HG03460 (cell line): ENCODE data around the gene ACSL5.
"Not testable (repeated sequence)": the region's sequence is repeated elsewhere in the genome, so short reads cannot be mapped to it uniquely, and the experiment has no call there.

ENCODE experiments used
- ATAC-seq: cut with Tn5 transposase; IDR thresholded peaks from one replicate; pipeline ENCODE4 v1.9.1; 2021; ENCODE audit not compliant: unreplicated experiment

Gene ACSL5

DNA sequence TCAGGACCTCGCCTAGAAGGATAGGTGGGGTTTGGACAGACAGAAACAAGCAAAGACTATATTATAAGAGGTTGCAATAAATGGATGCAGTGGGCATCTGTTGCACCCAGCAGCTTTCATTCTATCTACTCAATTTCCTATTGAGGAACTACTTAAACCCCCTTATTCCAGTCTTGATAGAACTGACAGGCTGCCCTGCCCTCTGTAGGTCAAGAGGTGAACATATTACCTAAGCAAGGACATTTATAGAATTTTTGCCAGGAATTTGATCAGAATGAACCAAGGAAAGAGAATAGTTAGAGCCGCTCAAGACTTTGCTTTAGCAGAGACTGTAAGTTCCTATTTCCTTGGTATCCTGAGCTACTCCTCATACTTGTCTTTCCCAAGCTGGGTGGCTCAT, 82.6 kb downstream of the ACSL5 start:
- ATAC-seq: no peak

GRCh38 chr10:112460366-112460765, 86.5 kb downstream of the ACSL5 start:
- no peak for ATAC-seq

DNA sequence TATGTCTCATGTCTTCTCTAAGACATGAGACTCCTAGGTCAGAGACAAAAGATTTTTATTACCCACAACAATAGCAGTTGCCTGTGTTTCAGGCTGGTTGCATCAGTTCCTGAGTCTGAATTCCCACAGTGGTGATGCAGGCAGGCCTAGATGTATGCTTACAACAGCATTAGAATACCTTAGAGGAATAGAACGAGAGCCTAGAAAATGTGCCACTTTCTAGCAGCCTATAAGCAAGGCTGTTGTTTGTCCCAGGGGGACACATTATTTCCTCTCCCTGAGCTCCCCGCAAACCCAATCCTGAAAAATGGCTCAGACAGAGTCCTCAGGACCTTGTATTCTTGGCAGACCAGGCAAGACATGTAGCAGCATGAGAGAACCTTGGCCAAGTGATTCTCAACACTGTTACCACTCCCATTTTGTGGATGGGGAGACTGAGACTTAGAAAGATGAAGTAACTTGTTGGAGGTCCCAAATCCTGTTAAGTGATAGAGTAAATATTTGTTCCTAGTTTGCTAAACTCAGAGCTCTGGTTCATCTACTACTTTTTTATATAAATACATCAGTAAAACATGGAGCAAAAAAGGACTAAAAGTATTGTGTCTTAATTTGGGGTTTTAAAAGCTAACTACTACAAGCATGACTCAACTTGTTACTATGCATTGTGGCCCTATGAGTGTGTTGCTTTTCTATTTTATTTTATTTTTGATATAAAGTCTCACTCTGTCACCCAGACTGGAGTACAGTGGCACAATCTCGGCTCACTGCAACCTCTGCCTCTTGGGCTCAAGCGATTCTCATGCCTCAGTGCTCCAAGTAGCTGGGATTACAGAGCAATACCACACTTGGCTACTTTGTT, 87.3 kb downstream of the ACSL5 start:
- ATAC-seq: no peak

GRCh38 chr10:112464074-112464473, 90.2 kb downstream of the ACSL5 start:
- not testable (repeated sequence) for ATAC-seq

- no peak for ATAC-seq
Measured at GRCh38 chr10:112465299-112465883, 91.5 kb downstream of the ACSL5 start.

GRCh38 chr10:112466802-112467201, 92.9 kb downstream of the ACSL5 start:
- no peak for ATAC-seq

DNA sequence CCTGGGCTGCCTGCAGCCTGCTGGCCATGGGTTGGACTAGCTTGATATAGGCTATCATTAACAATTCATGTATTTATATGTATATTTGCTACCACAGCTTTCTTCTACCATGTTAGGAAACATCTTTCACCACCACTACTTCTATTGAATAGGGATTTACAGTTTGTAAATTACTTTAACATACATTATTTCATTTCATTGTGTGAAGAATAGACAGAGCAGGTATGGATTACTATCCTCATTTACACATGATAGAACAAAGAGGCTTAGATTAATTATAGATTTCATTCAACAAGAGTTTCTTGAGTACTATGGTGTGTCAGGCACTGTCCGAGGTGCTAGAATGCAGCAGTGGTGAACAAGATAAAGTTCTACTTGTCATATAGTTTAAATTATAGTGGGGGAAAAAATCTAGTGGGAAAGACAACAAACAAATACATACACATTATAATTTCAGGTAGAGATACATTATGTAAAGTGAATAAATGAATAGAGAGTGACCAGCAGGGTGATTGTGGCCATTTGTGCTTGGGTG, 93.7 kb downstream of the ACSL5 start:
- ATAC-seq: no peak

DNA sequence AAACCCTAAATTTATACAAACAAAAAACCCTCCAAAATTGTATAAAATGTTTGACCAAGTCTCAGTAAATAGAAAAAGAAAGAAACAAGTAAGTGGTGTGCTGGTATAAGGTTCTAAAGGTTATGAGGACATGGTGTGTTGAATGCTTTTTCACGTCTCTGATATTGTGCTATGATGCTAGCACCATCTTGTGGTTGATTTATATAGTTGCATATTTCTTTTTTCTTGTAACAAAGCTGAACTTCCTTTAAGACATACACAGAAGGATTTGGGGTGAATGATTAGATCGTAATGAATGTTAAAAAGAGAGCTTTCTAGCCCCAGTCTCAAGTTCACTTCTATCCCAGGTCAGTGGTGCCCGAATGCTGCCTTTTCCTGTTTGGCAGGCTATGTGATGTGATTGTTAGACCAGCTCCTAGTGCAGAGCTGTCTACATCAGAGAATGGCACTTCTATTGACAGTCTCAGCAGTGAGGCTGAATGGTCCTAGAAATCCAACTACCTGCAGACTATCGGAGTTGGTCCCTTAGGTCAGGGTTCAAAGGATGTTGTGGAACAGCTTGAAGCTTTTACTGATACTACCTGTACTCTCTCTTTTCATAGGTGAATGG, 98.1 kb downstream of the ACSL5 start:
- no peak for ATAC-seq

GRCh38 chr10:112475575-112476218, 101.8 kb downstream of the ACSL5 start:
- no peak for ATAC-seq
